HT1080 (cell line): ENCODE measurements around the gene CAMLG. TPM values are rescaled to one million over a fixed set of nuclear protein-coding genes. Genes with fewer than 3 reads are reported as not detected.
A peak's percentile ranks its signal among the peaks of the same experiment; 100 is the strongest.
"Not testable (repeated sequence)": the region's sequence is repeated elsewhere in the genome, so short reads cannot be mapped to it uniquely, and the experiment has no call there.

Experiments
- DNase-seq: peaks from one replicate; pipeline ENCODE4 v3.0.0-alpha.2; 2015; ENCODE audit warnings: low read depth
- polyA plus RNA-seq, 2 experiments: library from polyadenylated mRNA; depleted of rRNA; stranded (reverse); fragments of >200 nt; gene quantifications; 2 replicates each; pipeline ENCODE4 v1.2.3, GENCODE V29; 2015
- total RNA-seq: library from RNA; depleted of rRNA; stranded (reverse); fragments of >200 nt; shearing (Covaris generic); gene quantifications from 2 replicates; pipeline ENCODE4 v1.2.3, GENCODE V29; 2014; rRNA removed

CAMLG gene
- 17.0 and 24.8 TPM in 2 replicates for total RNA-seq
- 20.0 and 24.8 TPM in 2 replicates for polyA plus RNA-seq (2015; cell fraction: cytosol; rRNA removed)
- 9.7 and 10.8 TPM in 2 replicates for polyA plus RNA-seq (2015; cell fraction: nucleus; rRNA removed)

- peak; percentile 98 for DNase-seq
Measured at GRCh38 chr5:134738133-134738962, at the start of gene CAMLG. TSS of gene CAMLG (plus strand) at chr5:134738548. CDS start at chr5:134738621, 73 bp downstream.

DNA sequence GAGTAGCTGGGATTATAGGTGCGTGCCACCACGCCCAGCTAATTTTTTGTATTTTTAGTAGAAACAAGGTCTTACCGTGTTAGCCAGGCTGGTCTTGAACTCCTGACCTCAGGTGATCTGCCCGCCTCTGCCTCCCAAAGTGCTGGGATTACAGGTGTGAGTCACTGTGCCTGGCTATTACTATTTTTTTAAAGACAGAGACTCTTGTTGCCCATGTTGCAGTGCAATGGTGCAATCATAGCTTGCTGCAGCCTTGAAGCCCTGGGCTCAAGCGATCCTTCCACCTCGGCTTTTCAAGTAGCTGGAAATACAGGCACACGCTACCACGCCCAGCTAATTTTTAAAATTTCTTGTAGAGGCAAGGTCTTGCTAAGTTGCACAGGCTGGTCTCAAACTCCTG, 48.2 kb upstream of the CAMLG start:
- DNase-seq, result not testable (repeated sequence)

DNA sequence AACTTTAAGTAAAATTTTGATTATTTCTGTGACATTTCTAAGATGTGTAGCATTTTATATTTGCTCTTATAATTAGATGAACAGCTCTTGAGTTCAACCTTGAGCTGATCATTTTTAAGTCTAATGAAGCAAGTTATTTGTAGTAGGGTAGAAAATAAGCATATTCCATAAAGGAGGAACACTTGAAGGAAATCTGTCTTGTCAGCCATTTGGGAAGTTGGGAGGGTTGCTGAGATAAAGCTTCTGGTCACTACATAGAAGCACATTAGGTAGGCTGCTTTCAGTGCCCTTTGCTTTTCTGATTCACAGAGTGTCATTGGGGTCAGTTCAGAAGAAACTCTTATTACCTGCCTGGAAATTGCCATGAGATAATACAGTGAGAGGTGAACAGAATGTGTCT, 45.6 kb upstream of the CAMLG start:
- no peak for DNase-seq

DNA sequence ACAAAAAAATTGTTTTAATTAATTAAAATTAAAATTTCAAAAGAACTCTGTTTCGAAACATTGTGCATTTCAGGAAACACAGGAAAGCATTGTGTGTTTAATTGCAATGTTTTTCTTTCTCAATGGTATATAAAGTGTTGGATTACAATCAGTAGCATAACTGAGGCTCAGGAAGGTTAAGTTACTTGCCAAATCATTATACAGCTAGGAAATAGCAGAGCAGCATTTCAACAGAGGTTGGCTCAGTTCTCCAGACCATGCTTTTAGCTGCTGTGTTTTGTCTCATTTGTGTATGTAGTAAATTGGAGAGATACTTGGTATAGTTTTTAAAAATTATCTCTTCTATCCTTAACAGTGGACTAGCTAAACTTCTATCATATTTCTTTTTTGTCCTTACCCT, 30.0 kb upstream of the CAMLG start:
- no peak for DNase-seq

GRCh38 chr5:134714120-134714519, 24.2 kb upstream of the CAMLG start:
- DNase-seq, result no peak

GRCh38 chr5:134714541-134714940, 23.8 kb upstream of the CAMLG start:
- no peak for DNase-seq

DNA sequence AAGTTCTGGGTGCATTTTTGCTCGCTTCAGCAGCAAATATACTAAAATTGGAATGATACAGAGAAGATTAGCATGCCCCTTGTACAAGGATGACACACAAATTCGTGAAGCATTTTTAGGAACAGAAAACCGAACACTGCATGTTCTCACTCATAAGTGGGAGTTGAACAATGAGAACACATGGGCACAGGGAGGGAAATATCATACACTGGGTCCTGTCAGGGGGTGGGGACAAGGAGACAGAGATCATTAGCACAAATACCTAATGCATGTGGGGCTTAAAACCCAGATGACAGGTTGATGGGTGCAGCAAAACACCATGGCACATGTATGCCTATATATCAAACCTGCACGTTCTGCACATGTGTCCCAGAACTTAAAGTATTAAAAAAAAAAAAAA, 22.9 kb upstream of the CAMLG start:
- not testable (repeated sequence) for DNase-seq

DNA sequence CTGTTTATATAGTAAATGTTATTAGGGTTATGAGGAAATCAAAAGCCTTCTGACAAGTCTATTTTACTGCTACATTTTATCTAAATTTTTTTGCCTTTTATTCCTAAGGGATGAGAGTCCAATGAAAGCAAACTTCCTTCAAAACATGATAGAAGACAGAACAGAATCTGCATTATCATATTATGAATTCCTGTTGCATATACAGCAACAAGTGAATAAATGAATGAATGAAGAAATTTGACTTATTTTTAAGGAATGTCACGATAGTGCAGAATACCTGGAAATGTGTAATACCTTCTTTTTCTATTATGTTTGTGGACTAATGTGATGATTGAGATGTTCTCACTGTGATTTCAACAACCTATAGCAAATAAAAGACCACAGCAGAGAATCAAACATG, 13.5 kb upstream of the CAMLG start:
- DNase-seq, result no peak

GRCh38 chr5:134732819-134733218, 5.5 kb upstream of the CAMLG start:
- DNase-seq, result no peak

DNA sequence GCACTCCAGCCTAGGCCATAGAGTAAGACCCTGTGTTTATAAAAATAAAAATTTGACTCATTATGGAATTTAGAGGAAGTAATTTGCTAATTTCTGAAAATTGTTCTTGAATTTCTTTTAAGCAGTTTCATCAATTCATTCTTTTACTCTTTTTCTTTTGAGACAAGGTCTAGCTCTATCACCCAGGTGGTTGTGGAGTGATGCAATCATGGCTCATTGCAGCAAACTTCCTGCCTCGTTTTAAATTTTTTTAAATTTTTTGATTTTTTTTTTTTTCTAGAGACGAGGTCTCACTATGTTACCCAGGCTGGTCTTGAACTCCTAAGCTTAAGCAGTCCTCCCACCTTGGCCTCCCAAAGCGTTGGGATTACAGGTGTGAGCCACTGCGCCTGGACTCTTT, 3.1 kb upstream of the CAMLG start:
- DNase-seq, result no peak

- no peak for DNase-seq
Measured at GRCh38 chr5:134736173-134736812, 2.1 kb upstream of the CAMLG start.

DNA sequence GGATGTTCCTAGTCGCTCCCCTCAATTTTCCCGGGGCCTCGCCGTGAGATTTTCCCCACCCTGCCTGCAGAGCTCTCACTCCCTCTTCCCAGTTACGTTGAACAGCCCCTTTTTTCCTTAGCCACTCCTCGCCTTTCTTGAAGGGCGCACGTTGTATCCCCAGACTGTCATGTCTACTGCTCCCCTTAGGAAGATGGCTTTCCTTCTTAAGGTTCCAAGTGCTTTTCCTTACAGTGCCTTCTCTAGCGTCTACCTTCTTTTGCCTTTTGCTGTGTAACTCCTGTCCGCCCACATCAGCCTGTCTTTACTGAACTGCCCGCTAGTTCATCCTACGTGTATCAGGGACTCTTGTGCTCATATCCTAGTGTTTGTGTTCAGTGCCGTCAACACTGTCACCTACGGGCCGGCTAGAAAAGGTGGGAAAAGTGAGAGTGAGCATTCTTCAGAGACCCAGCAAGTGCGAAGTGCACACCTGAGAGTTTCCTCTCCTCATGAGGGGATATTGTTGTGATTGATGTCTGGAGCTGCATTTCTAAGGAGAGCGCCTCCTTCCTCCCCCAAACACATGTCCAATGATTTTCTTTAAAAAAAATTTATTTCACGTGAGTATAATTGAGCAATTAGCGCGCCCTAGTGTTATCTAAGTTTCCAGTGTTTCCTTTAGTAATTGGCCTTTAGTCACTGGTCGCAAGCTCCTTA, 764 bp downstream of the CAMLG start:
- DNase-seq, result peak; percentile 56

- DNase-seq, result no peak
Measured at GRCh38 chr5:134741052-134741451, 2.7 kb downstream of the CAMLG start.

DNA sequence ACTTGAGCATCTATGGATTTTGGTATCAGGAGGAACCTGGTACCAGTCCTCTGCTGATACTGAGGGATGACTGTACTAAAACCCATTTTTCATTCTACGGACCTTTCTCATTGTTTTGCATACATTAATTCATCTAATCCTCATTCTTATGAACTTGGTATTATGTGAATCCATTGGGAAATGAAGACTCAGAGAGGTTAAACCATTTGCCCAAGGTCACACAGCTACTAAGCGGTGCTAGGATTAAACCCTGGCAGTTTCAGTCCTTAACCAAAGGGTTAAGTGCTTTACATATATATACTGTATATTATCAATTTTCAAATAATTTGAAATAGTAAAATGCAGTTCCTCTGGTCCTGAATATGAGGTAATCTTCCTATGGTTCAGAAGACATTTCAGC, 3.8 kb downstream of the CAMLG start:
- no peak for DNase-seq

DNA sequence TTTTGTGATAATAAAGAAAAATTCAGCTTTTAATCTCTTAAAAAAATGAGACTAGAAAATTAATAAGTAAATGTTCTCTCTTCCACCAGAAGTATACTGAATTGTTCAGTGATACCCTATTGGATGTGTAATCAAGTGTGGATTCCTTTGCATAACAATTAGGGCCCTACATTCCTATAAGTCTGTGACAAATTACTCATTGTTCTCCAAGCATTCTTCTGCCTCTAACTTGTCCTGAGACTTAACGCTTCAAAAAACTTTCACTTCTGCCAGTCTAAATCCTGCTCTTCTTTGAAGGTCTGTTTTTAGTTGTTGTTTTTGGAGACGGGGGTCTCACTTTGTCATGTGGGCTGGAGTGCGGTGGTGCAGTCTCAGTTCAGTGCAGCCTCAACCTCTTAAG, 11.1 kb downstream of the CAMLG start:
- DNase-seq, result no peak

DNA sequence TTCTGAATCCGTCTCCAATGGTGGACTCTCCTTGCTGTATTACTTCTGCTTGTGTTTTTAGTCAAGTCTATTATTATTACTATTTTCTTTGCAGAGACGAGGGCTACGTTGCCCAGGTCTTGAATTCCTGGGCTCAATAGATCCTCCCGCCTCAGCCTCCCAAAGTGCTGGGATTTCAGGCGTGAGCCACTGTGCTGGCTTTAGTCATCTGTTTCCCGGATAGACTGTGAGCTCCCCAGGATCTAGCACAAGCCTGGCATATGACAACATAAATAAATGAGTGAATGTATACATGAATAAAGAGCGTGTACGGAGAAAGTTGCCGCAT, 19.8 kb downstream of the CAMLG start:
- no peak for DNase-seq

- DNase-seq, result peak; percentile 94
Measured at GRCh38 chr5:134758504-134759341, 20.4 kb downstream of the CAMLG start, which contains the start of gene DDX46. TSS of gene DDX46 (plus strand) at chr5:134758779. CDS start at chr5:134758939, 160 bp downstream.

GRCh38 chr5:134767528-134768291, 29.4 kb downstream of the CAMLG start:
- not testable (repeated sequence) for DNase-seq

- peak; percentile 44 for DNase-seq
Measured at GRCh38 chr5:134769206-134769605, 30.9 kb downstream of the CAMLG start.

GRCh38 chr5:134772461-134773125, 34.2 kb downstream of the CAMLG start:
- no peak for DNase-seq
